H54 (cell line): ENCODE data around the gene GYS2.

Experiments
- DNase-seq: peaks from one replicate; pipeline ENCODE4 v3.0.0; 2011; ENCODE audit warnings: low spot score, mixed read lengths; ENCODE audit not compliant: insufficient read length
- FAIRE-seq: peaks from 3 replicates; lab custom pipeline; 2011; peaks lifted over from hg19 to GRCh38; lab: Jason Lieb, UNC
- POLR2A ChIP-seq: IDR thresholded peaks from 2 replicates; pipeline ENCODE4 v1.6.1; 2011; ENCODE audit warnings: low read depth, mild to moderate bottlenecking, low read length

The GYS2 gene

GRCh38 chr12:21553329-21553675 lies 51.3 kb downstream of the GYS2 start:
- no peak for FAIRE-seq
- no peak for TF ChIP-seq POLR2A
- DNase-seq: no peak

GRCh38 chr12:21552635-21553328 lies 51.9 kb downstream of the GYS2 start:
- FAIRE-seq (no peak), DNase-seq (no peak)
- no peak for TF ChIP-seq POLR2A

GRCh38 chr12:21551841-21552465 lies 52.7 kb downstream of the GYS2 start:
- FAIRE-seq (no peak), DNase-seq (no peak)
- no peak for TF ChIP-seq POLR2A

- DNase-seq (no peak), FAIRE-seq (no peak)
- TF ChIP-seq POLR2A: no peak
These were observed 57.2 kb downstream of the GYS2 start for GRCh38 chr12:21547437-21547836.

- TF ChIP-seq POLR2A: no peak
- DNase-seq: no peak
These were observed 57.9 kb downstream of the GYS2 start for GRCh38 chr12:21546716-21547115.

GRCh38 chr12:21545557-21545956 lies 59.1 kb downstream of the GYS2 start:
- FAIRE-seq (no peak), DNase-seq (no peak)
- no peak for TF ChIP-seq POLR2A

More at GRCh38 chr12:21546716-21547115, 57.9 kb downstream of the GYS2 start:
- no peak for FAIRE-seq

- FAIRE-seq (no peak), DNase-seq (no peak)
- TF ChIP-seq POLR2A: no peak
These were observed 61.5 kb downstream of the GYS2 start for GRCh38 chr12:21543151-21543550.

GRCh38 chr12:21542403-21542802 lies 62.2 kb downstream of the GYS2 start:
- TF ChIP-seq POLR2A: no peak
- FAIRE-seq: no peak

GRCh38 chr12:21541773-21542172 lies 62.9 kb downstream of the GYS2 start:
- FAIRE-seq (no peak), DNase-seq (no peak)
- no peak for TF ChIP-seq POLR2A

More at GRCh38 chr12:21542403-21542802, 62.2 kb downstream of the GYS2 start:
- no peak for DNase-seq

- DNase-seq (no peak), FAIRE-seq (no peak)
- no peak for TF ChIP-seq POLR2A
These were observed 64.8 kb downstream of the GYS2 start for GRCh38 chr12:21539797-21540196.

- FAIRE-seq (peak; percentile 38), DNase-seq (no peak)
- no peak for TF ChIP-seq POLR2A
These were observed 66.5 kb downstream of the GYS2 start for GRCh38 chr12:21538061-21538653.

- DNase-seq (no peak), FAIRE-seq (no peak)
- TF ChIP-seq POLR2A: no peak
These were observed 75.2 kb downstream of the GYS2 start for GRCh38 chr12:21529456-21529855.

GRCh38 chr12:21528953-21529352 lies 75.7 kb downstream of the GYS2 start:
- no peak for DNase-seq
- no peak for FAIRE-seq
- no peak for TF ChIP-seq POLR2A

GRCh38 chr12:21527451-21528180 lies 77.0 kb downstream of the GYS2 start:
- DNase-seq (no peak), FAIRE-seq (no peak)
- no peak for TF ChIP-seq POLR2A
